Thymus (tissue), 11 donors: ENCODE measurements around the gene ELAC2. TPM values are rescaled to one million over a fixed set of nuclear protein-coding genes. Genes with fewer than 3 reads are reported as not detected.

Experiments
- DNase-seq, 9 donors: peaks; one replicate each; pipeline ENCODE4 v3.0.0-alpha.2; 2013; ENCODE audit warnings: low spot score in 9 of 9, low read depth in 6 of 9, missing footprints in 1 of 9
- H3K27ac ChIP-seq, 2 donors: one replicate each; pipeline ENCODE4 v1.5.1; 2013; ENCODE audit warnings: control low read depth in 1 of 2, low read depth in 1 of 2, low read length in 1 of 2, mild to moderate bottlenecking in 1 of 2, moderate library complexity in 1 of 2
- H3K27me3 ChIP-seq, 2 donors: one replicate each; pipeline ENCODE4 v1.5.1; 2013; ENCODE audit warnings: low read length in 1 of 2; ENCODE audit not compliant: control insufficient read depth in 2 of 2, insufficient read depth in 1 of 2
- H3K36me3 ChIP-seq, 2 donors: one replicate each; pipeline ENCODE4 v1.5.1; 2013; ENCODE audit warnings: low read length in 1 of 2, mild to moderate bottlenecking in 1 of 2, moderate library complexity in 1 of 2; ENCODE audit not compliant: control insufficient read depth in 2 of 2, insufficient read depth in 2 of 2
- H3K4me1 ChIP-seq, 2 donors: one replicate each; pipeline ENCODE4 v1.5.1; 2013; ENCODE audit warnings: low read length in 2 of 2; ENCODE audit not compliant: control insufficient read depth in 2 of 2, insufficient read depth in 2 of 2
- H3K4me3 ChIP-seq, 2 donors: one replicate each; pipeline ENCODE4 v1.5.1; 2013; ENCODE audit warnings: low read length in 2 of 2, control low read depth in 1 of 2, mild to moderate bottlenecking in 1 of 2
- H3K9me3 ChIP-seq, 2 donors: one replicate each; pipeline ENCODE4 v1.5.1; 2013; ENCODE audit warnings: low read length in 1 of 2, mild to moderate bottlenecking in 1 of 2; ENCODE audit not compliant: control insufficient read depth in 2 of 2, insufficient read depth in 1 of 2
- WGBS: extraction: QIAGEN DNeasy Blood & Tissue Kit; methylation state at CpG from one replicate; pipeline ENCODE4 v1.1.7; 2013; 5-methylcytosine and 5-hydroxymethylcytosine counted together
- polyA plus RNA-seq: library from polyadenylated mRNA; stranded (reverse); fragments of 200-250 nt; gene quantifications from one replicate; pipeline ENCODE4 v1.2.3, GENCODE V29; 2013
- total RNA-seq: library from RNA; stranded (reverse); fragments of 120-200 nt; gene quantifications from one replicate; pipeline ENCODE4 v1.2.4, GENCODE V29; 2013
- donor health status: healthy.

The ELAC2 gene
- total and polyA plus RNA-seq, 2 donors: 28.3 to 40.8 TPM

GRCh38 chr17:12996357-12996756, 21.5 kb downstream of the ELAC2 start:
- Histone ChIP-seq H3K27ac (no peak overlapping the region), H3K27me3 (no peaks in the 10 kb centered on the region), H3K4me3 (no peak overlapping the region), H3K9me3 (no peaks in the 10 kb centered on the region), H3K36me3 (peaks cover 76 to 92% of the 10 kb centered on the region in 2 donors), H3K4me1 (no peaks in the 10 kb centered on the region)
- 97% methylated on average over 10 of the region's 10 CpGs for WGBS
- DNase-seq: no peak

- 98% methylated on average over 19 of the region's 19 CpGs for WGBS
- no peak overlapping the region for H3K4me3 ChIP-seq
- H3K9me3 ChIP-seq: no peaks in the 10 kb centered on the region
- DNase-seq: no peak
- no peak overlapping the region for H3K27ac ChIP-seq
- peaks cover 77 to 95% of the 10 kb centered on the region in 2 donors for H3K36me3 ChIP-seq
- H3K27me3 ChIP-seq: no peaks in the 10 kb centered on the region
- H3K4me1 ChIP-seq: no peaks in the 10 kb centered on the region
These were observed 21.9 kb downstream of the ELAC2 start for GRCh38 chr17:12995896-12996295.

- Histone ChIP-seq H3K36me3 (peaks cover 72 to 95% of the 10 kb centered on the region in 2 donors), H3K4me1 (no peaks in the 10 kb centered on the region), H3K9me3 (no peaks in the 10 kb centered on the region), H3K27ac (no peak overlapping the region), H3K4me3 (no peak overlapping the region), H3K27me3 (no peaks in the 10 kb centered on the region)
- DNase-seq: no peak
- WGBS: 95% methylated on average over 11 of the region's 11 CpGs
These were observed 22.5 kb downstream of the ELAC2 start for GRCh38 chr17:12995106-12995895.

GRCh38 chr17:12994341-12995074, 23.3 kb downstream of the ELAC2 start:
- no peaks in the 10 kb centered on the region for H3K4me1 ChIP-seq
- no peaks in the 10 kb centered on the region for H3K27me3 ChIP-seq
- DNase-seq: no peak
- H3K27ac ChIP-seq: no peak overlapping the region
- H3K36me3 ChIP-seq: peaks cover 67 to 90% of the 10 kb centered on the region in 2 donors
- H3K9me3 ChIP-seq: no peaks in the 10 kb centered on the region
- no peak overlapping the region for H3K4me3 ChIP-seq
- 98% methylated on average over 19 of the region's 19 CpGs for WGBS

- DNase-seq: no peak
- Histone ChIP-seq H3K27ac (no peak overlapping the region), H3K4me3 (no peak overlapping the region), H3K9me3 (no peaks in the 10 kb centered on the region), H3K27me3 (no peaks in the 10 kb centered on the region), H3K4me1 (no peaks in the 10 kb centered on the region), H3K36me3 (peaks cover 59 to 81% of the 10 kb centered on the region in 2 donors)
- WGBS: over 99% methylated on average over 14 of the region's 14 CpGs
These were observed 24.2 kb downstream of the ELAC2 start for GRCh38 chr17:12993631-12994030.

- DNase-seq: no peak
- H3K4me1 ChIP-seq: no peaks in the 10 kb centered on the region
- H3K27ac ChIP-seq: no peak overlapping the region
- WGBS: 99% methylated on average over 14 of the region's 14 CpGs
- H3K36me3 ChIP-seq: peaks cover 51 to 72% of the 10 kb centered on the region in 2 donors
- H3K4me3 ChIP-seq: no peak overlapping the region
- no peaks in the 10 kb centered on the region for H3K27me3 ChIP-seq
- no peaks in the 10 kb centered on the region for H3K9me3 ChIP-seq
These were observed 25.2 kb downstream of the ELAC2 start for GRCh38 chr17:12992676-12993075.

GRCh38 chr17:12990926-12991325, 26.9 kb downstream of the ELAC2 start:
- Histone ChIP-seq H3K27ac (no peak overlapping the region), H3K4me1 (no peaks in the 10 kb centered on the region), H3K27me3 (no peaks in the 10 kb centered on the region), H3K36me3 (peaks cover 35 to 56% of the 10 kb centered on the region in 2 donors), H3K9me3 (no peaks in the 10 kb centered on the region), H3K4me3 (no peak overlapping the region)
- no peak for DNase-seq
- WGBS: 98% methylated on average over 12 of the region's 12 CpGs

GRCh38 chr17:12990041-12990808, 27.6 kb downstream of the ELAC2 start:
- no peaks in the 10 kb centered on the region for H3K9me3 ChIP-seq
- H3K27me3 ChIP-seq: no peaks in the 10 kb centered on the region
- DNase-seq: no peak
- 97% methylated on average over 25 of the region's 25 CpGs for WGBS
- peaks cover 28 to 49% of the 10 kb centered on the region in 2 donors for H3K36me3 ChIP-seq
- H3K4me1 ChIP-seq: no peaks in the 10 kb centered on the region
- H3K27ac ChIP-seq: no peak overlapping the region
- H3K4me3 ChIP-seq: no peak overlapping the region

- Histone ChIP-seq H3K27me3 (no peaks in the 10 kb centered on the region), H3K4me1 (no peaks in the 10 kb centered on the region), H3K9me3 (no peaks in the 10 kb centered on the region), H3K27ac (no peak overlapping the region), H3K36me3 (peaks cover 2 to 18% of the 10 kb centered on the region in 2 donors), H3K4me3 (no peak overlapping the region)
- no peak for DNase-seq
- WGBS: 69% methylated on average over 12 of the region's 12 CpGs
These were observed 30.7 kb downstream of the ELAC2 start for GRCh38 chr17:12987120-12987519.
